Measurements from ENCODE around the gene CBR1. TPM values are rescaled to one million over a fixed set of nuclear protein-coding genes. Genes with fewer than 3 reads are reported as not detected.

Gene CBR1
- total RNA-seq, 2 experiments from 2014 or later = 12.0 TPM; not detected in 1

GRCh38 chr21:36055551-36055950 lies 14.3 kb upstream of the CBR1 start:
- peaks cover 76% of the 10 kb centered on the region for H3K36me3 ChIP-seq (ENCODE audit: insufficient read depth, low read length)
- TF ChIP-seq CTCF (conservative IDR thresholded peaks at IDR 0.05; ENCODE audit: low read length) (no peak), EZH2phosphoT487 (IDR thresholded peaks at IDR 0.05; ENCODE audit: borderline replicate concordance, low read depth, low read length) (no peak)
- no peak for DNase-seq (ENCODE audit: low spot score)

GRCh38 chr21:36059823-36060158 lies 10.0 kb upstream of the CBR1 start:
- Histone ChIP-seq H3K4me2 (ENCODE audit: low read length) (peak overlapping the region; percentile 91), H3K4me1 (ENCODE audit: insufficient read depth, low read length, poor library complexity, severe bottlenecking) (peaks cover 19% of the 10 kb centered on the region), H2AFZ (ENCODE audit: low read length) (peak overlapping the region; percentile 90), H3K9me2 (ENCODE audit: insufficient read depth, low read length) (no peaks in the 10 kb centered on the region), H3K36me3 (ENCODE audit: insufficient read depth, low read length) (peaks cover 42% of the 10 kb centered on the region), H4K20me1 (ENCODE audit: insufficient read depth, low read length) (no peaks in the 10 kb centered on the region), H3K4me3 (ENCODE audit: low read depth, low read length, poor library complexity, severe bottlenecking) (peak overlapping the region; percentile 78), H3K27ac (ENCODE audit: low read depth, low read length, poor library complexity, severe bottlenecking) (peak overlapping the region; percentile 85), H3K79me2 (ENCODE audit: insufficient read depth, low read depth, low read length) (peaks cover 9% of the 10 kb centered on the region), H3K9me3 (ENCODE audit: low read length) (no peaks in the 10 kb centered on the region)
- DNase-seq (ENCODE audit: low spot score) = no peak
- intact Hi-C loops (cut with micrococcal nuclease; ENCODE audit: unreplicated experiment) = loop anchor here (1.0 kb wide), 1 partner anchor 262 kb away; no protein-coding TSS in a partner anchor
- ChIA-PET POLR2A (interaction anchor here (0.6 to 1.8 kb wide), 7 partner anchors 10 to 195 kb away, joined by 3 to 5 read pairs (median 4); no protein-coding TSS in a partner anchor), CTCF (ENCODE audit: unreplicated experiment) (interaction anchor here (0.9 kb wide), 1 partner anchor 53 kb away, joined by 3 read pairs; no protein-coding TSS in a partner anchor)
- BruUV-seq (replicated peaks) = TSS peak; percentile 54
- TF ChIP-seq CTCF (conservative IDR thresholded peaks at IDR 0.05; ENCODE audit: low read length) = no peak
- no peak for TF ChIP-seq EZH2phosphoT487 (IDR thresholded peaks at IDR 0.05; ENCODE audit: borderline replicate concordance, low read depth, low read length)

More at GRCh38 chr21:36055551-36055950, 14.3 kb upstream of the CBR1 start:
- CTCF ChIA-PET (ENCODE audit: unreplicated experiment) = no interaction called here
- H3K9me2 ChIP-seq (ENCODE audit: insufficient read depth, low read length) = no peaks in the 10 kb centered on the region
- H3K4me1 ChIP-seq (ENCODE audit: insufficient read depth, low read length, poor library complexity, severe bottlenecking) = peaks cover 13% of the 10 kb centered on the region
- BruUV-seq (replicated peaks) = no TSS peak
- POLR2A ChIA-PET = interaction anchor here (0.5 to 1.3 kb wide), 3 partner anchors 9 to 206 kb away, joined by 3 to 4 read pairs (median 4); no protein-coding TSS in a partner anchor
- peaks cover 9% of the 10 kb centered on the region for H3K79me2 ChIP-seq (ENCODE audit: insufficient read depth, low read depth, low read length)
- intact Hi-C loops (cut with micrococcal nuclease; ENCODE audit: unreplicated experiment) = no loop called here
- H2AFZ ChIP-seq (ENCODE audit: low read length) = no peak overlapping the region
- no peaks in the 10 kb centered on the region for H3K9me3 ChIP-seq (ENCODE audit: low read length)
- H3K4me2 ChIP-seq (ENCODE audit: low read length) = no peak overlapping the region
- no peak overlapping the region for H3K4me3 ChIP-seq (ENCODE audit: low read depth, low read length, poor library complexity, severe bottlenecking)
- H4K20me1 ChIP-seq (ENCODE audit: insufficient read depth, low read length) = no peaks in the 10 kb centered on the region
- H3K27ac ChIP-seq (ENCODE audit: low read depth, low read length, poor library complexity, severe bottlenecking) = no peak overlapping the region

Measured in OCI-LY7 (cell line).